8988T (cell line): ENCODE measurements around the gene DYDC2.
"Not testable (repeated sequence)": the region's sequence is repeated elsewhere in the genome, so short reads cannot be mapped to it uniquely, and the experiment has no call there.

ENCODE experiments used
- DNase-seq: peaks from one replicate; pipeline ENCODE4 v3.0.0; 2011

The DYDC2 gene

DNA sequence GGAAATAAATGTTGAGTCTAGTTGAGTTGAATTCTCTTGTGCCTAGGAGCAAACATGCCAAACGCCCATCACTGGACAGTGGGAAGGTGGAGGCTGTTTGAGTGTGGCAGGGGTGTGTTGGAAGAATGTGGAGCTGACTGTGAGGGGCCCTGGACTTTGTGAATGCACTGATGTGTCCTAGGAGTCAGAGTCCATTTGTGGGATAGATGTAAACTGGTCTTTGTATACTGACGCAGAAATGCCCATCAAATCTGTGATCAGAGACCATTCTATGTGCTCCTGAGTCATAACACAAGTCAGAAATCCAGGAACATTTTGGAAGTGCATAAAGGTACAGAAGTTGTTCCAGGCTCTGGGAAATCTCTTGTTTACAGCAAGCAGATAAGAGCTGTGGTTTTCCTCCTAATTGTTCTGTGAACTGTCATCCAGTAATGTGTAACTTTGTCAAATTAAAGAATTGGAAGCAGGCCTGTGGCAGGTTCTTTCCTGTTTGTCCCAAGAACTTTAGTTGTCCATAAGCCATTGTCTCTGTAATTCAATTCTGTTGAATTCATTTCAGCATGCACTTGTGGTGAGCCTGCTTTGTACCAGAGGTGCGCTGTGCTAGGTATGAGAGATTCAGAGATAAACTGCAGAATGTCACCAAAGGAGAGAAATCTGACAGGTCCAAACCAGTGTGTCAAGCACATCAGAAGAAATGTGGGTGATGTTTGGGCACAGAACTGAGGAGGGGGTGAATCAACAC is 59.3 kb downstream of the DYDC2 start:
- DNase-seq: no peak

- DNase-seq: no peak
Measured at GRCh38 chr10:80416479-80417098, 60.0 kb downstream of the DYDC2 start.

DNA sequence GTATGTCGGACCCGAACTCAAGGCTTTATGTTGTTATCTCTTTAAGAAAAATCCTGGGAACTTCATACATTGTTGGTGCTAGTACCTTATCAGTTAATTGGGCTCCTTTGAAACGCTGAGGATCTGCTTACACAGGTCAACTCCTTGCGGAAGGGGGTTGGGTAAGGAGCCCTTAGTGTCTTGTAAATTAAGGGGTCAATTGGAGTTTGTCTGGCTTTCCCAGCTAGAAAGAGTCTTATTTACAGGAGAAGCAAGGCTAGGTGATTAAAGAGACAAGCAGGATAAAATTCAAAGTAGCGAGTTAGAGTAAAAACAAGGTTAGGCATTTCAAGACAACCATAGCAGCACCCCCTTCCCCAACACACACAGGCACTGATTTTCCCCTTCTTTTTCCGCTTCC is 60.7 kb downstream of the DYDC2 start:
- not testable (repeated sequence) for DNase-seq
